GM18505 (cell line): Measurements from ENCODE around the gene SIT1.
"Not testable (repeated sequence)": the region's sequence is repeated elsewhere in the genome, so short reads cannot be mapped to it uniquely, and the experiment has no call there.

Source experiments
- ATAC-seq: cut with Tn5 transposase; IDR thresholded peaks from one replicate; pipeline ENCODE4 v1.9.1; 2021; ENCODE audit not compliant: unreplicated experiment
- POLR2A ChIP-seq: IDR thresholded peaks from 4 replicates; pipeline ENCODE4 v1.6.1; 2011; ENCODE audit warnings: borderline replicate concordance; ENCODE audit not compliant: insufficient read depth, insufficient read length; ENCODE audit errors: extremely low read depth

The SIT1 gene

DNA sequence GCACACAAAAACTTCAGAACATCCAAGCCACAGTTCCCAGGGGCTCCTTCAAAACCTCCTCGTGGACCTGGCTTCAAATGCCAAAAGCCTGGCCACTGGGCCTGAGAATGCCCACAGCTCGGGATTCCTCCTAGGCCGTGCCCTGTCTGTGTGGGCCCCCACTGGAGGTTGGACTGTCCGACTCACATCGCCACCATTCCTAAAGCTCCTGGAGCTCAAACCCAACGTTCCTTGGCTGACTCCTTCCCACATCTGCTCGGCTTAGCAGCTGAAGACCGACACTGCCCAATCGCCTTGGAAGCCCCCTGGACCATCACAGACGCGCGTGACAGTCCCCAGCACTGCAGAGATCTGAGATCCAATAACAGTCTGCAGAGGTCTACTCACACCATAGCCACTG lies 7.7 kb downstream of the SIT1 start:
- no peak for ATAC-seq
- no peak for TF ChIP-seq POLR2A

GRCh38 chr9:35641478-35641877 lies 9.3 kb downstream of the SIT1 start:
- ATAC-seq = not testable (repeated sequence)

DNA sequence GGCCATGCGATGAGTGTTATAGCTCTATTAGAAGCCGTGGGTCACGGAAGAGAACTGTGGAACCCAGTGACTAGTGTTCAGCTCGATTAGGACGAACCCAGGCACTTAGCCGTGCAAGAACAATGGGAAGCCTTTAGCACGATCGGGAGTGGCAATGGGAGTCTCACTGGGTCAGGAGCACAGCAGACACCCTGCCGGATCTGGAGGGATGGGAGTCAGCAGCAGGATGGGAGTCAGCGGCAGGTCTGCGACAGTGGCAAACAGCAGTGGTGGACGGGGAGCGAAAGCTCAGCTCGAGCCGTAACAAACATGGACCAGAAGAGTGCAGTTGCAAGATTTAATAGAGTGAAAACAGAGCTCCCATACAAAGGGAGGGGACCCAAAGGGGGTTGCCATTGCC lies 10.3 kb downstream of the SIT1 start:
- not testable (repeated sequence) for ATAC-seq

DNA sequence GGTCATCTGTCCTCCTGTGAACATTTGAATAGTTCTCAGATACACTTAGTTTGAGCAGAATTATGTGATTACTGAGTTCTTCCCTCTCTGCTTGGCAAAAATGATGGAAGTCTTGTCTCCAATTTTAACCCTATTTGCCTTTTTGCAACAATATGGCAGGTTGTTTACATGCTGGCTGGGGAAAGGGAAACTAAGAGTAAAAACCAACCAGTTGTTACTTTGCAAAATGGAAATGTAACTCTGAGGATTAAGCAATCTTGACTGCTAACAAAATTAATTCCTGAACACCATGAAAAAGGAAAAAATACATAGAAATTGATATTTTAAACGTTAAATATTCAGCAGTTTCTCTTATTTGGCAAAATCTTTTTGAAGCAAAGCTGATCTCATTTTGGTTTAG lies 11.1 kb downstream of the SIT1 start:
- no peak for ATAC-seq
- no peak for TF ChIP-seq POLR2A

DNA sequence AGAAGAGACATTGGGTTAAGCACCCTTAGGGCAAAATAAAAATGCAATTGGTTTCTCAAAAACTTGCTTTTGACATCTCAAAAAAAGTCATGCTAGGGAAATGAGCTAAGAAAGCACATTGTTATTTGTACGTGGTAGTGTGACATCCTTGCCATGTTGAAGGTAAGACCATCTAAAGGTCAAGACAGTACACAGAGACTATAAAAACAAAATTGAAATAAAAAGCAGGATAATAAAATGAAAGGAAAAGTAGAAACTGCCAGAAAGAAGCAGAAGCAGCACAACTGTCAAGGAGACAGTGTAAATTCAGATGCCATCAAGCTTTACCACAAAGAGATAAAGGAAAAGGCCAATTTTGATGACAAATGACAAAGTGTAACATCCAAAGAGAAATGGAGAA lies 11.5 kb downstream of the SIT1 start:
- ATAC-seq = not testable (repeated sequence)

GRCh38 chr9:35638751-35639150 lies 12.0 kb downstream of the SIT1 start:
- not testable (repeated sequence) for ATAC-seq

GRCh38 chr9:35637427-35637955 lies 13.2 kb downstream of the SIT1 start:
- not testable (repeated sequence) for ATAC-seq

DNA sequence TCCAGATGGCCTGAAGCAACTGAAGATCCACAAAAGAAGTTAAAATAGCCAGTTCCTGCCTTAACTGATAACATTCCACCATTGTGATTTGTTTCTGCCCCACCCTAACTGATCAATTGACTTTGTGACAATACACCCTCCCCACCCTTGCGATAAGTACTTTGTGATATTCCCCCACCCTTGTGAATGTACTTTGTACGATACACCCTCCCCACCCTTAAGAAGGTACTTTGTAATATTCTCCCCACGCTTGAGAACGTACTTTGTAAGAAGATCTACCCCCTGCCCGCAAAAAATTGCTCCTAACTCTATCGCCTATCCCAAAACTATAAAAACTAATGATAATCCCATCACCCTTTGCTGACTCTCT lies 13.9 kb downstream of the SIT1 start:
- ATAC-seq = not testable (repeated sequence)

GRCh38 chr9:35636135-35636876 lies 14.4 kb downstream of the SIT1 start:
- no peak for TF ChIP-seq POLR2A
- ATAC-seq = no peak

DNA sequence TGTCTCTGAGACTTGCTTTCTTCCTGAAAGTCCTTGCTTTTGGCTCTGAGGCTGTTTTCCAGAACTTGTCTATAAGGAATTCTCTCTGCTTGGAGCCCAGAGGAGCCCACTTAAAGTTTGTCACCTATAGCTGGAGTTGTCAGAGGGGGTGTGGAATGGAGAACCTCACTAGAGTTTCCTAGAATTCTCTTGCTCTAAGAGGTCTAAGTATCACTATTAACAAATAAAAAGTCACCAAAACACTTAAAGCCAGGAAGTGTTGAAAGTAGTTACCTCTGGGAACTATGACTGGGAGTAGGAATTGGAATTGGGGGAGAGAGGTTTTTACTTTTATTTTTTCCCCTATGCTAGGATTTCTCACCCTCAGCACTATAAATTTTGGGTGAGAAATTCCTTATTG lies 15.0 kb downstream of the SIT1 start:
- no peak for ATAC-seq
- TF ChIP-seq POLR2A = no peak

GRCh38 chr9:35629597-35629996 lies 21.1 kb downstream of the SIT1 start:
- TF ChIP-seq POLR2A = no peak
- no peak for ATAC-seq

DNA sequence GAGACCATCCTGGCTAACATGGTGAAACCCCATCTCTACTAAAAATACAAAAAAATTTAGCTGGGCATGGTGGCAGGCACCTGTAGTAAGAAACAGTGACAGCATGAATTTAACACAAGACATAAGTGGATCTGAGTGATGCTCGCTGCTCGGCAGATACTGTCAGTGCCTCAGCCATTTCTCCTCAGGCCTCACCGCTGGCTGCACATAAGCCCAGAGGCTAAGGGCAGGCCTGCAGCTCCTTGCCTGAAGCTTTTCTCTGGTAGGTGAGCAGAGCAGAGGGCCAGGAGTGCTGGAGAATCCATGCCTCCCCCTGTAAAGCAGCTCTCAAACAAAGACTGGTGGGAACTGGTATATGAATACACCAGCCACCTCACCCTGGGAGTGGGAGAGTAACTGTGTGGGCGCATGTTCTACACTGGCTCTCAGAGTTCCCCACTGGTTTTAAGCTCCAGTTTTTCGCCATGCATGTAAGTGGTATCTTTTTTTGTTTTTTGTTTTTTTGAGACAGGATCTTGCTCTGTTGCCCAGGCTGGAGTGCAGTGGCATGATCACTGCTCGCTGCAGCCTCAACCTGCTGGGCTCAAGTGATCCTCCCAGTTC lies 22.2 kb downstream of the SIT1 start:
- TF ChIP-seq POLR2A = no peak
- no peak for ATAC-seq

DNA sequence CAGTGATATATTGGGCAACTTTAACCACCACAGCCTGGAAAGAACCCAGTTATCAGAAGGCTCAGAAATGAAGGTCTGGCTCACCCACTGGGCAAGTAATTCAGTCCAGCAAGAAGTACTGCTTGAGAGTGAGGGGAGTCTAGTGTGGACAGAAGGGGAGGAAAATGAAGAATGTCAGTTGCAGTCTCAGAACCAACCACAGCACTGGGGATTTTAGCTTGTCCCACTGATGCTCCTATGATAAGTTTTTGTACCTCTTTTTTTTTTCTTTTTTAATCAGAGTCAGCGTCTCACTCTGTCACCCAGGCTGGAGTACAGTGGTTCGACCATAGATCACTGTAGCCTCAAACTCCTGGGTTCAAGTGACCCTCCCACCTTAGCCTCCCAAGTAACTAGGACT lies 23.2 kb downstream of the SIT1 start:
- TF ChIP-seq POLR2A = no peak
- no peak for ATAC-seq

GRCh38 chr9:35619800-35620158 lies 31.0 kb downstream of the SIT1 start:
- TF ChIP-seq POLR2A = peak; percentile 11
- peak; percentile 54 for ATAC-seq
